Amniotic epithelial cell (primary cell): Measurements from ENCODE around the gene EVX2.

ENCODE experiments used
- DNase-seq: peaks from one replicate; pipeline ENCODE4 v3.0.0-alpha.2; 2010; ENCODE audit warnings: low read depth

The EVX2 gene

GRCh38 chr2:176083796-176084261, at the start of gene EVX2:
TSS of gene EVX2 (minus strand) at chr2:176083962. CDS start at chr2:176083776, 186 bp downstream.
- no peak for DNase-seq

GRCh38 chr2:176133389-176133788, 49.6 kb upstream of the EVX2 start:
- DNase-seq, result no peak

GRCh38 chr2:176132205-176133171, 48.7 kb upstream of the EVX2 start:
- DNase-seq, result no peak

- DNase-seq, result no peak
Measured at GRCh38 chr2:176131848-176132158, 48.0 kb upstream of the EVX2 start.

- DNase-seq, result no peak
Measured at GRCh38 chr2:176130957-176131847, 47.4 kb upstream of the EVX2 start.

GRCh38 chr2:176130147-176130956, 46.6 kb upstream of the EVX2 start:
- peak; percentile 29 for DNase-seq

- DNase-seq, result no peak
Measured at GRCh38 chr2:176129813-176130146, 46.0 kb upstream of the EVX2 start.

- DNase-seq, result peak; percentile 72
Measured at GRCh38 chr2:176128982-176129796, 45.4 kb upstream of the EVX2 start, which contains the start of gene HOXD8. TSS of gene HOXD8 (plus strand) at chr2:176129705. CDS start at chr2:176130367, 662 bp downstream.

- no peak for DNase-seq
Measured at GRCh38 chr2:176128172-176128981, 44.6 kb upstream of the EVX2 start.

- DNase-seq, result no peak
Measured at GRCh38 chr2:176127774-176128072, 44.0 kb upstream of the EVX2 start.

- peak; percentile 44 for DNase-seq
Measured at GRCh38 chr2:176126929-176127773, 43.4 kb upstream of the EVX2 start.

- DNase-seq, result no peak
Measured at GRCh38 chr2:176125772-176126054, 42.0 kb upstream of the EVX2 start.

GRCh38 chr2:176124947-176125771, 41.4 kb upstream of the EVX2 start:
- DNase-seq, result no peak

- no peak for DNase-seq
Measured at GRCh38 chr2:176124110-176124946, 40.6 kb upstream of the EVX2 start.

GRCh38 chr2:176123411-176124109, 39.8 kb upstream of the EVX2 start:
- DNase-seq, result no peak

- DNase-seq, result no peak
Measured at GRCh38 chr2:176122683-176123410, 39.1 kb upstream of the EVX2 start, which contains the start of gene HOXD9. TSS of gene HOXD9 (plus strand) at chr2:176122719. CDS start at chr2:176122769, 50 bp downstream.
